Posterior vena cava (tissue), 2 donors: Measurements from ENCODE around the gene A1CF. TPM values are rescaled to one million over a fixed set of nuclear protein-coding genes. Genes with fewer than 3 reads are reported as not detected.
"Not testable (repeated sequence)": the region's sequence is repeated elsewhere in the genome, so short reads cannot be mapped to it uniquely, and the experiment has no call there.

Experiments
- DNase-seq: peaks from one replicate; pipeline ENCODE4 v3.0.0-alpha.2; 2020; ENCODE audit warnings: low spot score
- intact Hi-C, 2 donors: fragments of 100-400 bp; cut with DNase I; formaldehyde crosslinking; loops; one replicate each; pipeline versions ENCODE4 v1.14.1 to v1.14.2; 2022 to 2023
- long read RNA-seq, 2 donors: library from polyadenylated mRNA; unstranded; transcript quantifications; one replicate each; pipeline ENCODE4 v2.0.0, GENCODE V29; 2020 to 2021
- total RNA-seq, 2 donors: library from RNA; stranded (reverse); fragmentation: NEBNext Ultra II Directional; extraction: Animal tissue kit (Norgen Biotek cat#: 25700); gene quantifications; one replicate each; pipeline ENCODE4 v1.2.1, GENCODE V29; 2021
- donor health status: DM: yes; HTN: yes; CAD: no.
- donor health status: DM: yes; HTN: yes; CAD: no.

The A1CF gene
- not detected for total RNA-seq
- long read RNA-seq, donor 1 = 0 reads
- long read RNA-seq, donor 2 = 0 reads

DNA sequence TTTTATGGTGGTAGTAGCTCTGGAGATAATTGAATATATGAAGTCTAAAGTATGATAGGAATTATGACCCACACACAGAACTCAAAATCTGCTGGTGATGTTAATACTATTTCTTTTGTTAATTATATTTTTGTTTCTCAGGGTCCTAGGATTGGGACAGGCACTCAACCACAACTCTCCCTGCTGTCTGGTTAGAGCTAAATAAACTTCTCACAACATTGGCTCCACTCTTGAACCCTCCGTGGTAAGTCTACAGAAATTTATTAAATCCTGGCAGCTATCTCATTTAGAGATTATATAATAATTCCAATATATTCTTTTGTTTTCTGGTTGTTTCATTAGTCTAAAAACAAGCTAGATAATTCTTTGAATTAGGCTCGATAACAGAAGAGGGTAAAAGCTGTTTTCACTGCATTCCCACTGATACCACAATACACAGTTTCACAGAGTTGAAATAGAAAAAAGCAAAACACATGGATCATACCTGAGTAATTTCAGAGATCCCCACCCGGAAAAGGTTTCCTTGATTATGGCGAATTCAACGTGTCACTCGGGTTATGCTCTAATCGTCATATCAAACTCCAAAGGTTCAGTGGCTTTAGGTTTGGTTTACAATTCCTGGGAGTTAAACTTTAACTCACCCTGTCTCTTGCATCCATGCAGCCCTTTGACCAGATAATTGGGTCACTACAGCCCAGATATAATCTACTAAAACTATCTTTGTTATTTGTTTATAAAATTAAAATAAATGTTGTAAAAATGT is at the start of gene A1CF:
TSS of gene A1CF (minus strand) at position 531 of the 763 bp plus-strand sequence. CDS start 25,687 bp downstream, outside the sequence.
- intact Hi-C loops = no loop called here

DNA sequence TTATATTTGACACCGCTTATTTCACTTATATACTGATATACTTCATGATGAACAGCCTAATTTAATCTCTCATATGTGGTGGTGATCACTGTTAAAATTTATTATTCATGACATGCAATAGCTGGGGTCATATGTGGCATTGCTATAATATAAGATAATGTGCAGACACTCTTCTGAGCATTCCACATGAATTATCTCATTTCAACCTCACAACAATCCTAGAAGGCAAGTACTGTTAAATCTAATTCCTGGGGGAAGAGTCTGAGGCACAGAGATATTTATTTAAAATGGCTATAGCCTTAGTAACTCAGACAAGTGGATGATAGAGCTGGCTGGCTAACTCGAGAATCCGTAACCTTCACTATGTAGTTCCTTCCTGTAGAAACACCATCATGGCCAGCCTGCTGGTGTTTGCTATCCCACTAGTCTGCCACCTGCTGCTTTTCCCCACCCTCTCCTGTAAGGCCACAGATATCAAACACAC is 46.6 kb upstream of the A1CF start:
- intact Hi-C loops = no loop called here
- no peak for DNase-seq

More for the DNA sequence above, at the start of gene A1CF:
- no peak for DNase-seq

- intact Hi-C loops = no loop called here
- no peak for DNase-seq
Measured at GRCh38 chr10:50929670-50930069, 44.2 kb upstream of the A1CF start.

DNA sequence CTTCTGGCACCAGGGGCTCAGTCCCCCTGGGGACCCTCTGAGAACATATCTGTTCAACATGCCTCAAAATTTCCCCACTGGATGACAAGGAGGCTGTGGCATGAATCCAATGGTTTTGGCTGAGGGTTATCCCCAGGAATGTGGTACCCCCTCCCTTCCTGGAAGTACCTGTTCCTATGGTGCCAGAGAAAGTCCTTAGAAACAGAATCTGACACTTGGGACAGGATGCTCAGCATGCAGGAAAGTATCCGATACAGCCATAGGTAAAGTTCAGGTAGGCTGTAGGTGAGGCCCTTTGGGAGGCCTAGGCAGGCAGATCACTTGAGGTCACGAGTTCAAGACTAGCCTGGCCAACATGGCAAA is 42.7 kb upstream of the A1CF start:
- DNase-seq = no peak
- intact Hi-C loops = no loop called here

- intact Hi-C loops = no loop called here
- no peak for DNase-seq
Measured at GRCh38 chr10:50927522-50928189, 42.2 kb upstream of the A1CF start.

DNA sequence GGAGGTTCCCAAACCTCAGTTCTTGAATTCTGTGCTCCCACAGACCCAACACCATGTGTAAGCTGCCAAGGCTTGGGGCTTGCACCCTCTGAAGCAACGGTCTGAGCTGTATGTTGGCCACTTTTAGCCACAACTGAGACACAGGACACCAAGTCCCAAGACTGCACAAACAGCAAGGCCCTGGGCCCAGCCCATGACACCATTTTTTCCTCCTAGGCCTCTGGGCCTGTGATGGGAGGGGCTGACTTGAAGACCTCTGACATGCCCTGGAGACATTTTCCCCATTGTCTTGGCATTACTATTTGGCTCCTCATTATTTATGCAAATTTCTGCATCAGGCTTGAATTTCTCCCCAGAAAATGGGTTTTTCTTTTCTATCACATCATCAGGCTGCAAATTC is 38.0 kb upstream of the A1CF start:
- DNase-seq, intact Hi-C loops: not testable (repeated sequence)

GRCh38 chr10:50919010-50919409 is 33.6 kb upstream of the A1CF start:
- DNase-seq = no peak
- intact Hi-C loops = no loop called here

DNA sequence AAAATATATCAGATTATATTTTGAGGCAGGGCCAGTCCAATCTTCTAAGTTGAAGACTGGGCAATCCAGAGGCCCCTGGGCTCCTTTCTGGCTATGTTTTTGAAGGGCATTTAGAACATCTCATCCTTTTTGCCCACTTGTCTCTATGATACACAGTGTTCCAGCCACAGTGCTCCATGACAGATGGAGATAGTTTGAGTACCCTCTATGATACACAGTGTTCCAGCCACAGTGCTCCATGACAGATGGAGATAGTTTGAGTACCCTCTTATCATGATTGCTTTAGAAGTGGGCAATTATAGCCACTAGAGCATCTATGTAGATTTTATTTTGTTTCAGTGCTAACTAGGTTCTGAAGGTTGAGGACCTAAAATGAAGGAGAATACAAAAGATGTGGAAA is 33.1 kb upstream of the A1CF start:
- intact Hi-C loops = no loop called here
- no peak for DNase-seq

DNA sequence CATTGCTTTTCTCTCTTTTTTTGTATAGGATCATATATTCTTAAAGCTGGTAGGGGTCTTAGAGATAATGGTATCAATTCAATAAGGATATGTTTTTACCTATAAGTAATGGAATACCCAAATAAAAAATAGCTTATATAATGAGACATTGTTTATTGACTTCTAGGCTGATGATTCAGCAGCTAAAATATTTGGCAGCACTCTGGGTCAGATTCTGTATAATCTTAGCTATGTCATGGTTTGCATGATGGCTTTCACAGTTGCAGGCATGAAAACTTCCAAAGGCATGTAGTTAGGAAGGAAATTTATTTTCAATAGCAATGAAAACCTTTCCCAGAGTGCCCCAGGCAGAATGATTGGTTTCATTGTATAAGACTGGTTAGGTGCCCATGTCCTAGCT is 32.1 kb upstream of the A1CF start:
- intact Hi-C loops = no loop called here
- no peak for DNase-seq

GRCh38 chr10:50909334-50910014 is 24.0 kb upstream of the A1CF start:
- no peak for DNase-seq
- intact Hi-C loops = no loop called here

- DNase-seq = no peak
- intact Hi-C loops = no loop called here
Measured at GRCh38 chr10:50908366-50908765, 22.9 kb upstream of the A1CF start.

DNA sequence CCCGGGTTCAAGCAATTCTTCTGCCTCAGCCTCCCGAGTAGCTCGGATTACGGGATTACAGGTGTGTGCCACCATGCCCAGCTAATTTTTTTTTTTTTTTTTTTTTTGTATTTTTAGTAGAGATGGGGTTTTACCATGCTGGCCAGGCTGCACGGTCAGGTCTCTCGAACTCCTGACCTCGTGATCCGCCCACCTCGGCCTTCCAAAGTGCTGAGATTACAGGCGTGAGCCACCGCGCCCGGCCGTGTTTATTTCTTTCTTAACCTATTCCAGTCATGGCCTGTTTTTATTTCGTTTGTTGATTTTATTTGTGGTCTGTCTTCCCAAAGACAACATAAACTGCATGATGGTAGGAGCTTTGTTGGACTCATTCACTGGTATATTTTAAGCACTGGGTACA is 20.4 kb upstream of the A1CF start:
- intact Hi-C loops, DNase-seq: not testable (repeated sequence)

GRCh38 chr10:50896721-50897120 is 11.3 kb upstream of the A1CF start:
- DNase-seq = no peak
- intact Hi-C loops = no loop called here

DNA sequence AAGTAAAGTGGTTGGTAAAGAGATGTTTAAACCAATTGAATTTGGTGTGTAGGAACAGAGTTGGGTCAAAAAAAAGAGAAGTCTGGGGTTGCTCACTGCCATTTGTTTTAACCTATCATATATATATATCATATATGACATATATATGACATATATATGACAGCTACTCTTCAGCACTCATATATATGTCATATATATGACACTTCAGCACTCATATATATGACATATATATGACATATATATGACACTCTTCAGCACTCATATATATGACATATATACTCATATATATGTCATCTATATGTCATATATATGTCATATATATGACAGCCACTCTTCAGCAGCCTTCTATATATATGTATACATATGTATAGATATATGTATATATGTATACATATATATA is 8.9 kb upstream of the A1CF start:
- intact Hi-C loops = no loop called here
- DNase-seq = no peak

GRCh38 chr10:50892467-50892866 is 7.0 kb upstream of the A1CF start:
- intact Hi-C loops = no loop called here
- no peak for DNase-seq

DNA sequence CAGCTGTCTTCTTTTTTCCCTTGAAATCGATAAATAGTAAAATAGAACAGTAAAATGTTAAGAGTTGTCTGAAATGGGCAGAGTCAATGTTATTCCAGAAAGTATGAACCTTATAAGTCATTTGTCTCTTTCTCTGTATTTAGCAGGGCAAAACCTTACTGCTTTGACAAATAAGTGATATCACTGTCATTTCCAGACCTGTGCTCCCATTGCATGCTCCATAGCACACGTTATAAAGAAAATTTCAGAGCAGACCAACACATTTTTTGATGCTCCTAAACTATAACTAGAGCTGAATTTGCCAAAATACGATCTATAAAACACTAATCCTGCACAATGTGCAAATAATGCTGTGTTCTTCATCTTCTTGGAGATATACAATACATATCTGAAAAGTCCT is 1.1 kb downstream of the A1CF start:
- DNase-seq = no peak
- intact Hi-C loops = no loop called here

GRCh38 chr10:50883629-50884028 is 1.8 kb downstream of the A1CF start:
- no peak for DNase-seq
- intact Hi-C loops = no loop called here

GRCh38 chr10:50882540-50882983 is 2.9 kb downstream of the A1CF start:
- intact Hi-C loops = no loop called here
- DNase-seq = no peak

GRCh38 chr10:50881046-50881445 is 4.4 kb downstream of the A1CF start:
- intact Hi-C loops, DNase-seq: not testable (repeated sequence)

- intact Hi-C loops = no loop called here
- DNase-seq = no peak
Measured at GRCh38 chr10:50876429-50876828, 9.0 kb downstream of the A1CF start.
